Activated naive CD8-positive, alpha-beta T cell treated with anti-CD3 and anti-CD28 coated beads for 36 hours (primary cell): Measurements from ENCODE around the gene DMAC2. TPM values are rescaled to one million over a fixed set of nuclear protein-coding genes. Genes with fewer than 3 reads are reported as not detected.

Experiments
- DNase-seq: peaks from one replicate; pipeline ENCODE4 v3.0.0; 2021
- H3K27ac Mint-ChIP-seq: one replicate; pipeline ENCODE4 v1.8.0; 2022; ENCODE audit warnings: mild to moderate bottlenecking, moderate library complexity, mixed read lengths
- H3K27me3 Mint-ChIP-seq: one replicate; pipeline ENCODE4 v1.8.0; 2022; ENCODE audit warnings: mild to moderate bottlenecking, mixed read lengths
- H3K36me3 Mint-ChIP-seq: one replicate; pipeline ENCODE4 v1.8.0; 2021; ENCODE audit warnings: mild to moderate bottlenecking, mixed read lengths
- H3K4me1 Mint-ChIP-seq: one replicate; pipeline ENCODE4 v1.8.0; 2021; ENCODE audit warnings: mixed read lengths
- H3K4me3 Mint-ChIP-seq: one replicate; pipeline ENCODE4 v1.8.0; 2022; ENCODE audit warnings: mild to moderate bottlenecking, moderate library complexity, mixed read lengths
- H3K9me3 Mint-ChIP-seq: one replicate; pipeline ENCODE4 v1.8.0; 2022; ENCODE audit warnings: mixed read lengths
- total RNA-seq, 2 experiments: library from RNA; stranded (reverse); gene quantifications; one replicate each; pipeline ENCODE4 v1.2.3, GENCODE V29; 2021

DMAC2 gene
- total RNA-seq, 2 experiments from 2014 or later, result 54.5 to 63.0 TPM

- no peak overlapping the region for H3K4me3 Mint-ChIP-seq
- peaks cover 15% of the 10 kb centered on the region for H3K4me1 Mint-ChIP-seq
- H3K9me3 Mint-ChIP-seq, result no peaks in the 10 kb centered on the region
- H3K36me3 Mint-ChIP-seq, result peaks cover 12% of the 10 kb centered on the region
- no peak for DNase-seq
- no peaks in the 10 kb centered on the region for H3K27me3 Mint-ChIP-seq
- H3K27ac Mint-ChIP-seq, result no peak overlapping the region
Observed at GRCh38 chr19:41431426-41432386, 8.0 kb downstream of the DMAC2 start.

- no peaks in the 10 kb centered on the region for H3K9me3 Mint-ChIP-seq
- H3K4me3 Mint-ChIP-seq, result no peak overlapping the region
- peaks cover 10% of the 10 kb centered on the region for H3K36me3 Mint-ChIP-seq
- no peaks in the 10 kb centered on the region for H3K27me3 Mint-ChIP-seq
- H3K4me1 Mint-ChIP-seq, result peaks cover 16% of the 10 kb centered on the region
- no peak overlapping the region for H3K27ac Mint-ChIP-seq
- no peak for DNase-seq
Observed at GRCh38 chr19:41430922-41431321, 8.8 kb downstream of the DMAC2 start.

GRCh38 chr19:41428481-41428859 is 11.2 kb downstream of the DMAC2 start:
- DNase-seq, result no peak
- H3K4me1 Mint-ChIP-seq, result peaks cover 16% of the 10 kb centered on the region
- peak overlapping the region; percentile 19 for H3K4me3 Mint-ChIP-seq
- peaks cover 10% of the 10 kb centered on the region for H3K36me3 Mint-ChIP-seq
- no peaks in the 10 kb centered on the region for H3K27me3 Mint-ChIP-seq
- H3K27ac Mint-ChIP-seq, result no peak overlapping the region
- no peaks in the 10 kb centered on the region for H3K9me3 Mint-ChIP-seq

GRCh38 chr19:41427647-41428480 is 11.8 kb downstream of the DMAC2 start:
- peaks cover 16% of the 10 kb centered on the region for H3K4me1 Mint-ChIP-seq
- peaks cover 10% of the 10 kb centered on the region for H3K36me3 Mint-ChIP-seq
- H3K9me3 Mint-ChIP-seq, result no peaks in the 10 kb centered on the region
- H3K27ac Mint-ChIP-seq, result peak overlapping the region; percentile 78
- no peaks in the 10 kb centered on the region for H3K27me3 Mint-ChIP-seq
- peak overlapping the region; percentile 66 for H3K4me3 Mint-ChIP-seq
- DNase-seq, result peak; percentile 21

GRCh38 chr19:41426952-41427646 is 12.6 kb downstream of the DMAC2 start, which contains the start of gene B3GNT8:
Gene B3GNT8, minus strand, starts transcription at chr19:41427374. Its CDS starts 596 bp downstream, at chr19:41426778.
- peak; percentile 63 for DNase-seq
- Mint-ChIP-seq H3K27me3 (no peaks in the 10 kb centered on the region), H3K4me3 (peak within 1 kb of the TSS; percentile 66), H3K27ac (peak within 1 kb of the TSS; percentile 78), H3K9me3 (no peaks in the 10 kb centered on the region), H3K36me3 (peaks cover 9% of the 10 kb centered on the region), H3K4me1 (peaks cover 16% of the 10 kb centered on the region)

- Mint-ChIP-seq H3K9me3 (no peaks in the 10 kb centered on the region), H3K36me3 (peaks cover 9% of the 10 kb centered on the region), H3K4me1 (peaks cover 16% of the 10 kb centered on the region), H3K27ac (peak overlapping the region; percentile 61), H3K4me3 (no peak overlapping the region), H3K27me3 (no peaks in the 10 kb centered on the region)
- no peak for DNase-seq
Observed at GRCh38 chr19:41426116-41426841, 13.4 kb downstream of the DMAC2 start.

- no peak for DNase-seq
- Mint-ChIP-seq H3K9me3 (no peaks in the 10 kb centered on the region), H3K4me3 (no peak overlapping the region), H3K27ac (no peak overlapping the region), H3K4me1 (peaks cover 16% of the 10 kb centered on the region), H3K36me3 (peaks cover 10% of the 10 kb centered on the region), H3K27me3 (no peaks in the 10 kb centered on the region)
Observed at GRCh38 chr19:41425174-41426115, 14.3 kb downstream of the DMAC2 start.

GRCh38 chr19:41424335-41425173 is 15.2 kb downstream of the DMAC2 start:
- Mint-ChIP-seq H3K27me3 (no peaks in the 10 kb centered on the region), H3K9me3 (no peaks in the 10 kb centered on the region), H3K4me3 (no peak overlapping the region), H3K36me3 (peaks cover 8% of the 10 kb centered on the region), H3K4me1 (peaks cover 16% of the 10 kb centered on the region), H3K27ac (no peak overlapping the region)
- DNase-seq, result no peak

GRCh38 chr19:41422955-41423354 is 16.8 kb downstream of the DMAC2 start:
- Mint-ChIP-seq H3K27me3 (no peaks in the 10 kb centered on the region), H3K4me3 (no peak overlapping the region), H3K36me3 (peaks cover 11% of the 10 kb centered on the region), H3K4me1 (peaks cover 11% of the 10 kb centered on the region), H3K9me3 (no peaks in the 10 kb centered on the region), H3K27ac (no peak overlapping the region)
- DNase-seq, result no peak

- H3K4me1 Mint-ChIP-seq, result peaks cover 6% of the 10 kb centered on the region
- peaks cover 11% of the 10 kb centered on the region for H3K36me3 Mint-ChIP-seq
- H3K9me3 Mint-ChIP-seq, result no peaks in the 10 kb centered on the region
- H3K4me3 Mint-ChIP-seq, result no peak overlapping the region
- DNase-seq, result no peak
- no peaks in the 10 kb centered on the region for H3K27me3 Mint-ChIP-seq
- no peak overlapping the region for H3K27ac Mint-ChIP-seq
Observed at GRCh38 chr19:41422456-41422855, 17.3 kb downstream of the DMAC2 start.

GRCh38 chr19:41421973-41422372 is 17.7 kb downstream of the DMAC2 start:
- H3K4me1 Mint-ChIP-seq, result peaks cover 3% of the 10 kb centered on the region
- no peak overlapping the region for H3K27ac Mint-ChIP-seq
- H3K27me3 Mint-ChIP-seq, result no peaks in the 10 kb centered on the region

GRCh38 chr19:41421314-41421713 is 18.4 kb downstream of the DMAC2 start:
- no peaks in the 10 kb centered on the region for H3K4me1 Mint-ChIP-seq
- H3K36me3 Mint-ChIP-seq, result peaks cover 11% of the 10 kb centered on the region
- DNase-seq, result no peak
- H3K27ac Mint-ChIP-seq, result peak overlapping the region; percentile 47
- H3K9me3 Mint-ChIP-seq, result no peaks in the 10 kb centered on the region
- no peak overlapping the region for H3K4me3 Mint-ChIP-seq
- H3K27me3 Mint-ChIP-seq, result no peaks in the 10 kb centered on the region

More at GRCh38 chr19:41421973-41422372, 17.7 kb downstream of the DMAC2 start:
- Mint-ChIP-seq H3K9me3 (no peaks in the 10 kb centered on the region), H3K4me3 (no peak overlapping the region), H3K36me3 (peaks cover 11% of the 10 kb centered on the region)
- no peak for DNase-seq
